Stimulated activated naive CD8-positive, alpha-beta T cell treated with anti-CD3 and anti-CD28 coated beads, Interleukin-15, Interleukin-2, amounts not matched to agents 100 ng/mL and 50 ng/mL, for 24 hours (primary cell): ENCODE data around the gene RP2.

ENCODE experiments used
- H3K27ac Mint-ChIP-seq: one replicate; pipeline ENCODE4 v1.8.0; 2021; ENCODE audit warnings: mild to moderate bottlenecking, mixed read lengths
- H3K27me3 Mint-ChIP-seq: one replicate; pipeline ENCODE4 v1.8.0; 2021; ENCODE audit warnings: mixed read lengths
- H3K36me3 Mint-ChIP-seq: one replicate; pipeline ENCODE4 v1.8.0; 2021; ENCODE audit warnings: low read depth, mixed read lengths
- H3K4me1 Mint-ChIP-seq: one replicate; pipeline ENCODE4 v1.8.0; 2021; ENCODE audit warnings: low read depth, mixed read lengths
- H3K4me3 Mint-ChIP-seq: one replicate; pipeline ENCODE4 v1.8.0; 2021; ENCODE audit warnings: mild to moderate bottlenecking, mixed read lengths
- H3K9me3 Mint-ChIP-seq: one replicate; pipeline ENCODE4 v1.8.0; 2021; ENCODE audit warnings: mixed read lengths

The RP2 gene

GRCh38 chrX:46876901-46877300 is 40.1 kb downstream of the RP2 start:
- no peak overlapping the region for H3K4me3 Mint-ChIP-seq
- no peaks in the 10 kb centered on the region for H3K36me3 Mint-ChIP-seq
- no peaks in the 10 kb centered on the region for H3K9me3 Mint-ChIP-seq
- no peaks in the 10 kb centered on the region for H3K27me3 Mint-ChIP-seq
- no peaks in the 10 kb centered on the region for H3K4me1 Mint-ChIP-seq
- no peak overlapping the region for H3K27ac Mint-ChIP-seq

- Mint-ChIP-seq H3K4me3 (no peak overlapping the region), H3K4me1 (no peaks in the 10 kb centered on the region), H3K27ac (no peak overlapping the region), H3K36me3 (no peaks in the 10 kb centered on the region), H3K27me3 (no peaks in the 10 kb centered on the region), H3K9me3 (no peaks in the 10 kb centered on the region)
Measured at GRCh38 chrX:46882266-46882665, 45.4 kb downstream of the RP2 start.

GRCh38 chrX:46884799-46885198 is 48.0 kb downstream of the RP2 start:
- no peaks in the 10 kb centered on the region for H3K4me1 Mint-ChIP-seq
- H3K9me3 Mint-ChIP-seq, result no peaks in the 10 kb centered on the region
- no peak overlapping the region for H3K4me3 Mint-ChIP-seq
- H3K27ac Mint-ChIP-seq, result no peak overlapping the region
- H3K36me3 Mint-ChIP-seq, result no peaks in the 10 kb centered on the region
- H3K27me3 Mint-ChIP-seq, result no peaks in the 10 kb centered on the region

- H3K27me3 Mint-ChIP-seq, result peaks cover 4% of the 10 kb centered on the region
- H3K4me3 Mint-ChIP-seq, result no peak overlapping the region
- no peaks in the 10 kb centered on the region for H3K36me3 Mint-ChIP-seq
- H3K9me3 Mint-ChIP-seq, result no peaks in the 10 kb centered on the region
- H3K4me1 Mint-ChIP-seq, result no peaks in the 10 kb centered on the region
- no peak overlapping the region for H3K27ac Mint-ChIP-seq
Measured at GRCh38 chrX:46898207-46898606, 61.4 kb downstream of the RP2 start.

- H3K9me3 Mint-ChIP-seq, result no peaks in the 10 kb centered on the region
- H3K27ac Mint-ChIP-seq, result no peak overlapping the region
- peaks cover 9% of the 10 kb centered on the region for H3K27me3 Mint-ChIP-seq
- no peaks in the 10 kb centered on the region for H3K36me3 Mint-ChIP-seq
- H3K4me1 Mint-ChIP-seq, result no peaks in the 10 kb centered on the region
- peak overlapping the region; percentile 52 for H3K4me3 Mint-ChIP-seq
Measured at GRCh38 chrX:46903458-46904242, 66.8 kb downstream of the RP2 start.

GRCh38 chrX:46904626-46905025 is 67.8 kb downstream of the RP2 start:
- no peaks in the 10 kb centered on the region for H3K9me3 Mint-ChIP-seq
- no peaks in the 10 kb centered on the region for H3K4me1 Mint-ChIP-seq

GRCh38 chrX:46910415-46910814 is 73.6 kb downstream of the RP2 start:
- Mint-ChIP-seq H3K4me1 (peaks cover 12% of the 10 kb centered on the region), H3K36me3 (no peaks in the 10 kb centered on the region), H3K9me3 (no peaks in the 10 kb centered on the region), H3K4me3 (no peak overlapping the region), H3K27ac (no peak overlapping the region), H3K27me3 (peaks cover 37% of the 10 kb centered on the region)

More at GRCh38 chrX:46904626-46905025, 67.8 kb downstream of the RP2 start:
- no peak overlapping the region for H3K4me3 Mint-ChIP-seq
- H3K36me3 Mint-ChIP-seq, result no peaks in the 10 kb centered on the region
- H3K27me3 Mint-ChIP-seq, result peaks cover 17% of the 10 kb centered on the region
- H3K27ac Mint-ChIP-seq, result no peak overlapping the region

GRCh38 chrX:46912098-46912602 is 75.3 kb downstream of the RP2 start, which contains the start of gene JADE3:
JADE3 (plus strand) TSS chrX:46912421; CDS start chrX:46984895, 72,474 bp downstream.
- peaks cover 12% of the 10 kb centered on the region for H3K4me1 Mint-ChIP-seq
- no peak within 1 kb of the TSS for H3K27ac Mint-ChIP-seq
- H3K36me3 Mint-ChIP-seq, result no peaks in the 10 kb centered on the region
- H3K27me3 Mint-ChIP-seq, result peaks cover 44% of the 10 kb centered on the region
- H3K9me3 Mint-ChIP-seq, result no peaks in the 10 kb centered on the region
- peak within 1 kb of the TSS; percentile 80 for H3K4me3 Mint-ChIP-seq

- Mint-ChIP-seq H3K4me3 (peak overlapping the region; percentile 80), H3K4me1 (peaks cover 12% of the 10 kb centered on the region), H3K27ac (no peak overlapping the region), H3K36me3 (no peaks in the 10 kb centered on the region), H3K27me3 (peaks cover 48% of the 10 kb centered on the region), H3K9me3 (no peaks in the 10 kb centered on the region)
Measured at GRCh38 chrX:46912603-46913491, 76.0 kb downstream of the RP2 start.

GRCh38 chrX:46913667-46914066 is 76.8 kb downstream of the RP2 start:
- Mint-ChIP-seq H3K36me3 (no peaks in the 10 kb centered on the region), H3K4me3 (peak overlapping the region; percentile 80), H3K27ac (no peak overlapping the region), H3K9me3 (no peaks in the 10 kb centered on the region), H3K4me1 (peaks cover 12% of the 10 kb centered on the region), H3K27me3 (peaks cover 43% of the 10 kb centered on the region)

- H3K36me3 Mint-ChIP-seq, result peaks cover 6% of the 10 kb centered on the region
- H3K27me3 Mint-ChIP-seq, result peaks cover 35% of the 10 kb centered on the region
- H3K27ac Mint-ChIP-seq, result no peak overlapping the region
- peaks cover 12% of the 10 kb centered on the region for H3K4me1 Mint-ChIP-seq
- H3K9me3 Mint-ChIP-seq, result peaks cover 5% of the 10 kb centered on the region
- no peak overlapping the region for H3K4me3 Mint-ChIP-seq
Measured at GRCh38 chrX:46916273-46916672, 79.4 kb downstream of the RP2 start.

- Mint-ChIP-seq H3K9me3 (peaks cover 5% of the 10 kb centered on the region), H3K27me3 (peaks cover 31% of the 10 kb centered on the region), H3K4me3 (no peak overlapping the region), H3K4me1 (peaks cover 12% of the 10 kb centered on the region), H3K27ac (no peak overlapping the region), H3K36me3 (peaks cover 6% of the 10 kb centered on the region)
Measured at GRCh38 chrX:46917622-46918021, 80.8 kb downstream of the RP2 start.

GRCh38 chrX:46918434-46918833 is 81.6 kb downstream of the RP2 start:
- H3K4me1 Mint-ChIP-seq, result peaks cover 12% of the 10 kb centered on the region
- peaks cover 5% of the 10 kb centered on the region for H3K9me3 Mint-ChIP-seq
- H3K27ac Mint-ChIP-seq, result no peak overlapping the region
- H3K4me3 Mint-ChIP-seq, result no peak overlapping the region
- H3K36me3 Mint-ChIP-seq, result peaks cover 6% of the 10 kb centered on the region
- peaks cover 30% of the 10 kb centered on the region for H3K27me3 Mint-ChIP-seq

- Mint-ChIP-seq H3K4me1 (no peaks in the 10 kb centered on the region), H3K27me3 (peaks cover 13% of the 10 kb centered on the region), H3K9me3 (peaks cover 5% of the 10 kb centered on the region), H3K4me3 (no peak overlapping the region), H3K36me3 (peaks cover 6% of the 10 kb centered on the region), H3K27ac (no peak overlapping the region)
Measured at GRCh38 chrX:46920235-46920634, 83.4 kb downstream of the RP2 start.

- H3K9me3 Mint-ChIP-seq, result peaks cover 5% of the 10 kb centered on the region
- no peaks in the 10 kb centered on the region for H3K4me1 Mint-ChIP-seq
- H3K27me3 Mint-ChIP-seq, result peaks cover 2% of the 10 kb centered on the region
- H3K27ac Mint-ChIP-seq, result no peak overlapping the region
- H3K36me3 Mint-ChIP-seq, result peaks cover 6% of the 10 kb centered on the region
- no peak overlapping the region for H3K4me3 Mint-ChIP-seq
Measured at GRCh38 chrX:46922611-46923010, 85.8 kb downstream of the RP2 start.
